GM18873 (cell line): Measurements from ENCODE around the gene TMEM54.

Source experiments
- ATAC-seq: cut with Tn5 transposase; IDR thresholded peaks from one replicate; pipeline ENCODE4 v1.9.1; 2021; ENCODE audit warnings: mild to moderate bottlenecking, moderate library complexity, moderate number of reproducible peaks; ENCODE audit not compliant: unreplicated experiment, low FRiP score

The TMEM54 gene

GRCh38 chr1:32895325-32896215 lies 5.6 kb downstream of the TMEM54 start:
- no peak for ATAC-seq

GRCh38 chr1:32894681-32895080 lies 6.5 kb downstream of the TMEM54 start:
- ATAC-seq: no peak

GRCh38 chr1:32894019-32894600 lies 7.1 kb downstream of the TMEM54 start:
- no peak for ATAC-seq

GRCh38 chr1:32893198-32894018 lies 7.8 kb downstream of the TMEM54 start:
- no peak for ATAC-seq

- ATAC-seq: no peak
These were observed 8.6 kb downstream of the TMEM54 start for GRCh38 chr1:32892368-32893197.

GRCh38 chr1:32891630-32892029 lies 9.6 kb downstream of the TMEM54 start:
- no peak for ATAC-seq

GRCh38 chr1:32891241-32891570 lies 10.0 kb downstream of the TMEM54 start:
- ATAC-seq: no peak

- ATAC-seq: no peak
These were observed 10.5 kb downstream of the TMEM54 start for GRCh38 chr1:32890516-32891240.

GRCh38 chr1:32889731-32890278 lies 11.4 kb downstream of the TMEM54 start:
- ATAC-seq: no peak

- ATAC-seq: no peak
These were observed 12.3 kb downstream of the TMEM54 start for GRCh38 chr1:32888677-32889420.

GRCh38 chr1:32888134-32888533 lies 13.1 kb downstream of the TMEM54 start:
- ATAC-seq: no peak

GRCh38 chr1:32887623-32888022 lies 13.6 kb downstream of the TMEM54 start:
- no peak for ATAC-seq

- no peak for ATAC-seq
These were observed 14.3 kb downstream of the TMEM54 start for GRCh38 chr1:32886828-32887414.

- no peak for ATAC-seq
These were observed 15.0 kb downstream of the TMEM54 start, which contains the start of gene HPCA for GRCh38 chr1:32886004-32886827. Gene HPCA (plus strand): TSS chr1:32886491. CDS start chr1:32888899, 2,408 bp downstream.

- no peak for ATAC-seq
These were observed 15.5 kb downstream of the TMEM54 start for GRCh38 chr1:32885676-32886003.

GRCh38 chr1:32884726-32885125 lies 16.5 kb downstream of the TMEM54 start:
- no peak for ATAC-seq

- ATAC-seq: no peak
These were observed 17.2 kb downstream of the TMEM54 start for GRCh38 chr1:32884032-32884372.
